Prostate gland (tissue), 2 donors: ENCODE results near the gene PRELP.

Source experiments
- CTCF ChIP-seq, 4 experiments: fragments of 200-600 bp in 2 of 4; fragments of 450-650 bp in 2 of 4; sonication (generic) in 2 of 4; IDR thresholded peaks; 1 replicate in 3 of 4; 2 replicates in 1 of 4; pipeline ENCODE4 v1.5.1; 2016 to 2019; ENCODE audit warnings: antibody characterized with exemption in 4 of 4, mild to moderate bottlenecking in 2 of 4, moderate library complexity in 2 of 4
- POLR2A ChIP-seq: fragments of 450-650 bp; IDR thresholded peaks from one replicate; pipeline ENCODE4 v1.6.1; 2016; ENCODE audit warnings: antibody characterized with exemption, mild to moderate bottlenecking
- POLR2AphosphoS5 ChIP-seq: sonication (generic); formaldehyde crosslinking; IDR thresholded peaks from one replicate; pipeline ENCODE4 v1.6.1; 2017; ENCODE audit warnings: antibody characterized with exemption

GRCh38 chr1:203513585-203514031, 38.0 kb downstream of the PRELP start:
- TF ChIP-seq CTCF (IDR thresholded peaks at IDR 0.05) = no peak
- no peak for TF ChIP-seq POLR2A
- TF ChIP-seq POLR2AphosphoS5 = no peak
